ENCODE results near the gene LRG1.
A peak's percentile ranks its signal among the peaks of the same experiment; 100 is the strongest.

The LRG1 gene

DNA sequence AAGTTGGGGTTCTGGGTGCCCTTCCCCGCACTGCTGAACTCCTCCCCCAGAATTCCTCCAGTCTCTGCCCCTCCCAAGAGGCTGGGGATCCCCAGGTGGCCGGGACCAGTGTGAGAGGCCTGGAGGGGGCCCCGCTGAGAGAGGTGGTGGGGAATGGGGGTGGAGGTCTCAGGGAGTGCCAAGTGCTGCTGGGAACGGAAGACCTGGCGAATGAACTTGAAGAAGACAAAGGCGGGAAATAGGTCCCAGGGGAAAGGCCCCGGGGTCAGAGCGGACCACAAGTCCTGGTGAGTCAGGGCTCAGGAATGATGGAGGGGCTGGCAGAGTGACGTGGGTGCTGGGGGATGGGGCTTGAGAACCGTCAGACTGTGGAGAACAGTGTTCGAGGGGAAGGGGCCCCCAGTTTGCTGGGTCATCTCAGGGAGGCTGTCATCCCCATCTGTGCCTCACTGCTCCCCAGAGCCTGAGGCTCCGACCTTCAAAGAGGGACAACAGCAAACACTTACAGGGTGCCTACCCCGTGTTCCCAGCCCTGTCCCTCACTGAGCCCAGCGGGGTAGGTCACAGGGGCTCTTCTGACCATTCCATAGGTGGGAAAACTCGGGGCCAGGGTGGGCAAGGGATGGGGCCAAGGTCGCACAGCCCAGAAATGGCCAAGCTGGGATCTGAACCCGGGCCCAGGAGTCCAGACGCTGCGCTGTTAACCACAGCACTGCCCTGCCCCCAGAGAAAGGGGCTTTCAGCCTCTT is 35.6 kb upstream of the LRG1 start:
- no peak for DNase-seq

DNA sequence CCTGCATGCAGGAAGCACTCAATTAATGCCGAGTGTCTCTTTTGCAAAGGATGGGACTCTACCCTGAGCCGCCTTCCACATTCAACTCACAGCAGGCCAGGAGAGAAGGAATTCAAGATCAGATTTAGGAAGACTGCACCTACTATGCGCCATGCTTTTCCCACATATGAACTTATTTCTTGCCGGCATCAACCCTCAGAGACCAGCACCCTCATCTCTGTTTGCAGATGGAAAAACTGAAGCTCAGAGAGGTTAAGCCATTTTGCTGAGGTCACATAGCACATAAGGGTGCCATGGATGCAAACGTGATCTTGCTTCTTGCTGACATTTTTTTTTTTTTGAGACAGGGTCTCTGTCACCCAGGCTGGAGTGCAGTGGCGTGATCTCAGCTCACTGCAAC is 33.8 kb upstream of the LRG1 start:
- no peak for DNase-seq

DNA sequence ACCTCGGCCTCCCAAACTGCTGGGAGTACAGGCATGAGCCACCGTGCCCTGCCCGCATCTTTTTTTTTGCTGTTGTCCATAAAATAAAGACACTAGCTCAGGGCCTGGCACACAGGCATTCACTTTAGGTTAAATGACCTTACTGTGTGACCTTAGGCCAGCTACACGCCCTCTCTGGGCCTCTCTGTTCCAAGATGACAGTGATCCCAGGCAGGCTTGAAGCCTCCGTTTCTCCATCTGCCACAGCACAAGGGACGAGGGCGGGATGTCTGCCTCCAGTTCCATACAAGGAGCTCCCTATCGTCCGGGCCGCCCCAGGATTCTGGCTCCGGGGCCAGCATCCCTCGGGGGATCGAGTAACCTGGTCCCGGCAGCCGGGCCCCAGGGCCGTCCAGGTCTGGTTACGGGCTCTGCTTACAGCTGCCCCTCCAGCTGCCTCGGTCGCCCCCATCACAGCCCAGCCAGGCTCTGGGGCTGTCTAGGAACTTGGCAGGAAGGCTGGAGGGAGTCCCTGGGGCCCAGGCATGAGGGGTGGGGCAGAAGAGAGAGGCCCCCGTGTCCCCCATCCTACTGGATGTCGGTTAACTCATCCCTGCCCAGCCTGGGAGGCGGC is 31.6 kb upstream of the LRG1 start:
- DNase-seq = no peak

DNA sequence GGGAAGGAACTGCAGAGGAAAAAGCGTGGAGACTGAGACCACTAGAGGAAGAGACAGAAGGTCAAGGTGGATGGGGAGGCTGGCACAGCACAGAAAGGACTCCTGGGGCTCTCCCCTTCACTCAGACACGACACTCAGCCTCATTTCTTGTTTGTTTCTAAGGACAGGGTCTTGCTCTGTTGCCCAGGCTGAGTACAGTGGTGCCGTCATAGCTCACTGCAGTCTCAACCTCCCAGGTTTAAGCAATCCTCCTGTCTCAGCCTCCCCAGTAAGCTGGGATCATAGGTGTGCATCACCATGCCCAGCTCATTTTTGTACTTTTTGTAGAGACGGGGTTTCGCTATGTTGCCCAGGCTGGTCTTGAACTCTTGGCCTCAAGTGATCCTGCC is 31.1 kb upstream of the LRG1 start:
- DNase-seq = no peak

DNA sequence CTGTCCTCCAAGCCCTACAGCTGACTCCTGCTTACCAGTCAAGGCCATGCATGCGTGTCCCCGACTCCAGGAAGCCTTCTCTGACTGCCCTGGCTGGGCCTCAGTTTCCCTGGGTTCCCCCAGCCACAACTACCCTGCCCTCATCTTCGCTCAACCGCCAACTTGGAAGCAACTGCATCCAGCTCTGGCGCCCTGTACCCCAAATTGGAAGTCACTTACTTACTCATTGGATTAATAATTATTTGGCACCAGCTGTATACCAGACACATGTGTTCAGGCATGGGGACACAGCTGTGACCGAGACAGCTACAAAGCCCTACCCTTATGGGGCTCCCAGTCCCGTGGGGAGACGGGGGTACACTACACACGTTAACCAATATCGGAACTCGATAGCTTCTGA is 30.6 kb upstream of the LRG1 start:
- DNase-seq = no peak

DNA sequence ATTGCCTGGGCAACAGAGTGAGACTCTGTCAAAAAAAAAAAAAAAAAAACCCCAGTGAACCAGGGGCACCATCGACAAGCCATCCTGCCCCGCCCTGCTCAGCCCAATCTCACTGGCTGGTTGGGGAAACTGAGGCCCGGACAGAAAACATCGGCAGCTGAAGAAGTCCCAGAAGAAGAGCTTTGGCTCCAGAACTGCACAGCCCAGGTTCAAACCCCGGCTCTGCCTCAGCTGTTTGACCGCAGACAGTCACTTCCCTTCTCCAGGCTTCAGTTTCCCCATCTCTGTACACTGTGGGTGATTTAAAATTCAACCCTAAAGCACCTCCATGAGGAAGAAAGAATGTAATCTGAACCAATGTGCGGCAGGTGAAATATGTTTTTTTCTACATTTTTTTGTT is 29.1 kb upstream of the LRG1 start:
- DNase-seq = peak; percentile 59

DNA sequence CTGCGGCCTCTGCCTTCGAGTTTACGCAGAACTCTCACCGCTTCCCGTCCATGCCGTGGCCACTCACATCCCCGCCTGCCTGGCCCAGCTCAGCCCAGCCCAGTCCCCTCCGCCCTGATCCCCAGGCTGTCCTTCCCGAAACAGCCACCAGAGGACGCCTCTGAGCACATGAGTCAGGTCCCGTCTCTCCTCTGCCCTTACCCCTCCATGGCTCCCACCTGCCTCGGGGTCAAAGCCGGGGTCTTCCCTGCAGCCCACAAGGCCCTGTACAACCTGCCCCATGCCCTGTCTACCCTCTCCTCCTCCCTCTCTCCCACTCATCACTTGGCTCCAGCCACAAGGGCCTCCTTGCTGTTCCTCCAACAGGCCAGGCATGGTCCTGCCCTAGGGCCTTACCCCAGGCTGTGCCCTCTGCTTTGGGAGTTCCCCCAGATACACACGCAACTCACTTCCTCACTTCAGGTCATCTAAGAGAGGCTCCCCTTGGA is 27.8 kb upstream of the LRG1 start:
- DNase-seq = peak; percentile 73

DNA sequence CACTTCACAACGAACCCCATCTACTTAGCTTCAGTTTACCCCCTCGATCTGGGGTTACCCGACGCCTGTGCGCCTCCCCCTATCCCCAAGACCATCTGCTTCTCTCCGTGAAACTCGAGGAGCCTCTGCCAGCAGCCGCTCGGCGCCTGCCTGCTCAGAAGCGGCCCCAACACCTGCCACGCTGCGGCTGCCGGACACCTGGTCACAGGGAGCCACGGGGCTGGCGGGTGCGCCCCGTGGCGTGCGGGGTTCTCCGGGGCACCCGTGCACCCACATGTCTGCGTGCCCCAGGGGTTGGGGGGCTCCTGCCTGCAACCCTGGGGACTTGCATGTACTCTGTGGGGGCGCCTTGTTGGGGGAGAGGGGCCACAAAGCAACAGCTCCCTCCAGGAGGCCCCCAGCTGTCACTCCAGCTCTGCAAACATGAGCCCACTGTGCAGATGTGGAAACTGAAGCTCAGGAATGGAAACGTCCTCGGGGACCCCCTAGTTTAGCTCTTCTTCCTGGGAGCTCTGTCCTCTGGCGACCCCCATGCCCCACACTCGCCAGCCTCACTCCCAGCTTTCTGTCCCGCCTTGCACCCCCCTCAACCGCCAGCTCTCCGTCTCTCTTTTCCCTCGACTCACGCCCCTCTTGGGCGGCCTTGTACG is 26.7 kb upstream of the LRG1 start:
- DNase-seq = no peak

DNA sequence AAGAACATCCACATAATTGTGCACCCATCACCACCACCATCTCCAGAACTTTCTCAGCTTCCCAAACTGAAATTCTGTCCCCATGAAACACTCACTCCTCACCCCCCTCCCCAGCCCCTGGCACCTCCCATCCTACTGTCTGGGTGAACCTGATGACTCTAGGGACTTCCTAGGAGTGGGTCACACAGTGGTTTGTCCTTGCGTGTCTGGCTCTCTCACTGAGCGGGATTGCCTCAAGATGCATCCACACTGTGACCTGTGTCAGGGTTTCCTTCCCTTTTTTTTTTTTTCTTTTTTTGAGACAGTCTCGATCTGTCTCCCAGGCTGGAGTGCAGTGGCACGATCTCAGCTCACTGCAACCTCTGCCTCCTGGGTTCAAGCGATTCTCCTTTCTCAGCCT is 23.7 kb upstream of the LRG1 start:
- DNase-seq = peak; percentile 88

DNA sequence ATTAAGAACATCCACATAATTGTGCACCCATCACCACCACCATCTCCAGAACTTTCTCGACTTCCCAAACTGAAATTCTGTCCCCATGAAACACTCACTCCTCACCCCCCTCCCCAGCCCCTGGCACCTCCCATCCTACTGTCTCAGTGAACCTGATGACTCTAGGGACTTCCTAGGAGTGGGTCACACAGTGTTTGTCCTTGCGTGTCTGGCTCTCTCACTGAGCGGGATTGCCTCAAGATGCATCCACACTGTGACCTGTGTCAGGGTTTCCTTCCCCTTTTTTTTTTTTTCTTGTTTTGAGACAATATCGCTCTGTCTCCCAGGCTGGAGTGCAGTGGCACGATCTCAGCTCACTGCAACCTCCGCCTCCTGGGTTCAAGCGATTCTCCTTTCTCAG is 22.2 kb upstream of the LRG1 start:
- peak; percentile 85 for DNase-seq

DNA sequence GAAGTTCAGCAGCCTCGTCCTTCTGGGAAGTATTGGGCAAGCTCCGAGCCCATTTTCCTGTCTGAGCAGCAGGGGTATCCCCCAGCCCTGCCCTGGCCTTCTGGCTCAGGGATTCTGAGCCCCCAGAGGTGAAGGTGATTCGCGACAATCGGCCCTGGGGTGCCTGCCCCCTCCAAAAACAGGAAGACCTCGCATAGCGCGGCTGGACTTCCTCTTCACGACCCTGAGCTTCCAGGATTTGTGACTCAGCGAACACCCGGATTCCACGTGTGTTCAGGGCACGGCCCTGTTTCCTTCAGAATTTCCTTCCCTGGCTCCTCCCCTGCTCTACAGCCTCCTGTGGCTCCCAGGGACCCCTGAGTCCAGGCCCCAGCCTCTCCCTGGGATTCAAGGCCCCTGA is 19.7 kb upstream of the LRG1 start, which contains the start of gene SEMA6B:
Gene SEMA6B, minus strand, starts transcription at position 116 of the 400 bp plus-strand sequence. CDS start 1,227 bp downstream, outside the sequence.
- peak; percentile 83 for DNase-seq

DNA sequence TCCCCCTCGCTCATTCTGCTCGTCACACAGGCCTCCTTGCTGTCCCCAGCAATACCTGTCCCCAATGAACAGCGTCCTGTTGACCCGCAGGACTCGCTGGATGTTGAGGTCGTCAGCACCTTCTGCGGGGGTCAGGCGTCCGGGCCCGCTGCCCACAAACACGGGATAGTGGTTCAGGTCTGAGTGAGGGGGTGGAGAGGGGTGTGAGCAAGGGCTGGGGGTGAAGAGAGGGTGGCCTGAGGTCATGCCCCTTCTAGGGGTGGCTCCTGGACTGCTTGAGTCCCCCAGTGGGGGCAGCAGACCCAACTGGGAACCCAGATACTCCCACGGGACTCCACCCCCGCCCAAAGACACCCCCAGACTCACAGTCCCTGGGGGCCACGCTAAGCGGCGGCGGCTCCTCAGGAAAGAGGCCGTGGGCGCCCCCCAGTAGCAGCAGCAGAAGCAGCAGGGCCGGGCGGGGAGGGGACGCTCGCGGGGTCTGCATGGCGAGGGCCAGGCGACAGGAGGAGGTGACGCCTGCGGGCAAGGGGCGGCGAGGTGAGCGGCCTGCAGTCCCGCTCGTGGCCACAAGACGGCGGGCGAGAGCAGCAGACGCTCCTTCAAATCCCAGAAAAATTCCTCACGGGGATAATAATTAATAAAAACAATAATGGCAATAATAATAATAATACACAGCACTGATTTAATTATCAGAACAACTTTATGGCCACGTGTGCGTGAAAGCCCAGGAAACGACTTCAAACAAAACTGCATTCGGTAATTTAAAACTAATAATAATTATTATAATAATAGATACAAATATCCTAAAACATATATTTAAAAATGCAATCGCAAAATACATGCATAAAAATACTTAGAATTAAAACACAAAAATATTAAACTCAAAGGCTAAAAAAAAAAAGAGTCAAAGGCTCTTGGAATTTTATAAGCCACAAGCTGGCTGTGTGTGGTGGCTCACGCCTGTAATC is 18.4 kb upstream of the LRG1 start:
- peak; percentile 13 for DNase-seq

DNA sequence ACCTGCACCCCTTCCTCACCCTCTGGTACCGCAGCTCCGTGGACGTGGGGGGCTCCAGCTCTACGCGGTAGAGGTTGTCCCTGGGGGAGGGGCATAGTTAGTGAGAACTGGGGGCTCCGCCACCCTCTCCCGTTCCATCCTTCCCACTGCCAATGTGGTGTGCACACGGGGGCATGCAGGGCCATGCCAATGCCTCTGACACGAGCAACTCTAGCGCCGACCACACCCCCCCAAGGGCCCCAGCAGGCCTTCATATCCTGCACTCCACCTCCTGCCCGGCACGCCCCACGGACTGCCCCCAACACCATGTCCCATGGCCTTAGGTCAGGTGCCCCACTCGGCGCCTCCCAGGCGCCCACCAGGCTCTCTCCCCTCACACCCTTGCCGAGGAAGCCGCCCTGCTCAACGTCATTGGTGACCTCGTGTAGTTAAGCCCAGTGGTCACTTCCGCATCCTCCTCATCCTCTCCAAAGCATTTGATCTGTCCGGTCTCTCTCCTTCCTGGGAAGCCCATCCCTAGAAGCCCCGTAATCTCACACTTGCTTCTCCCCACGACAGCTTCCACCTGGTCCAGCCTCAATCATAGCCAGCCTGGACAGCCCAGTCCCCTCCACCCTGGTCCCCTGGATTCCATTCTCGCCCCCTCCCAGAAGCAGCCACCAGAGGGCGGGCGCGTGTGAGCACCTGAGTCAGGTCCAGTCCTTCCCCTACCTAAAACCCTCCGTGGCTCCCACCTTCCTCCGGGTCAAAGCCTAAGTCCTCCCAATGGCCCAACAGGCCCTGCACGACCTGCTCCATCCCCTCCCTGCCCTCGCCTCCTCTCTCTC is 17.5 kb upstream of the LRG1 start:
- DNase-seq = no peak

DNA sequence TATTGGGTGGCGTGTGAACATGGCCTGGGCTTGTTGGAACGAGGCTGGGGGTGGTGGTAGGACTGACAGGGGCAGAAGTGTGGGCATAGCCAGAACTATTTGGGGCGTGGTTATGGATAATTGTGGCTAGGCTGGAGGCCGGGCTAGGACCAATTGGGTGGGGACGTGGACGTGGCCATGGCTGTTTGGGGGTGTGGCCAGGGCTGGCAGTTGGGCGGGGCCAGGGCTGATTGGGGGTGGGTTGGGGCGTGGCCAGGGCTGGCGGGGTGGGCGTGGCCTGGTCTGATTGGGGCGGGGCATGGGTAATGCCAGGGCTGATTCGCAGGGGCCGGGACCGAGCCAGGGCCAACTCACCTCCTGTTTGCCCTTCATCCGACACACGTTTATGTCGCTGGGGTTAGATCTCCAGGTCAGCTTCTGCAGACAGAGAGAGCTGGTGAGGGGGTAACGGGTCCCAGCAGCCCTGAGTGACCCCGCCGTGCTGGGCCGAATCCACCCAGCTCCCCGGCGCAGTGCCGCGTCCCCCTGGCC is 16.8 kb upstream of the LRG1 start:
- peak; percentile 45 for DNase-seq

DNA sequence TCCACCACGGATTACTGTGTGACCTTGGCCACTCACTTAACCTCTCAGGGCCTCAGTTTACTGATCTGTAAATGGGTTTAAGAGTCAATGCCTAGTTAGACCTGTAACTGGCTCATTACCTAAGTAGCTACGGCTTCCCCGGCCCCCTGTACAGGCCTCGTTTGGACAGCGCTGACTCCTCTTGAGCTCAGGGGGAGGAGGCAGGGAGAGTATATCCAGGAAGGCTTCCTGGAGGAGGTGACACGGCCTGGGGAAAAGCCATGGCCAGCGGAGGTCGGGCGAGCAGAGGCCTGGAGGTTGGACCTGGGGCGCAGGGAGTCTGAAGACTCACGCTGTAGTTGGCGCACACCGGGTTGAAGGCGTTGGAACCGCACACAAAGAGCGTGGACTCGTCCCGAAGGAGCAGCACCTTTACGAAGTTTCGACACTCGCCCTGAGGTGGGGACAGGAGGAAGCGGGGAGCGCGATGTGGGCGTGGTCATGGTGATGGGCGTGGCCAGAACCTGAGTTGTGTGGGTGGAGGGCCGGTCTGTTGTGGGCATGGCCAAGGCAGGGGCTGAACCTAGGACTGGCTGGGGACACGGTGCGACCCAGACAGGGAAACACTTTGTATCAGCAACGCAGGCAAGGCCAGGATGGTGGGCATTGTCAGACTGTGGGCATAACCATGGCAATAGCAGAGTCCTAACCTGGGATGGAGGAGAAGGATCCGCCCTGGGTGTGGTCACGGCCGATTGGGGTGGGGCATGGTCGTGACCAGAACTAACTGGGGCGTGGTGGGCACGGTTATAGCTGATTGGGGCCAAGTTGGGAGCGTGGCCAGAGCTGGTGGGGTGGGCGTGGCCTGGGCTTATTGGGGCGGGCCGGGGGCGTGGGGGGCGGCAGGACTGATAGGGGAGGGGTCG is 16.1 kb upstream of the LRG1 start:
- DNase-seq = peak; percentile 12

DNA sequence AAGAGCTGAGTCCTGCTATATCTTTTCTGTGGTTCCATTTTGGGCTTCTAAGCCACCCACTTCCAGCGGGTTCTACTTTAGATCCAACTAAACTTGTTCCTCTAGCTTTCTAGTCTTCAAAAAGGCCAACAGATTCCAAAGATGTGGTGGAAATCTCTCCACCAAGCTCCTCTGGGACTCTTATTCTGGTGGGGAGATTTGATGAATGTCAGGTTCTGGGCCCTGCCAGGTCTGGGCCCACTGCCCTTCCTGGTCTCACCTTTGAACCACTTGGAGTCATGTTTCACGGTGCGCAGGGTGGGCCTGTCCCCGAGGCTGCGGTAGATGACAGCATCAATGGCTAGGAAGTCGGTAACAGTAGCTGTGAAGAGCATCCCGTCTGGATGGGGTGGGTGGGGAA is 14.9 kb upstream of the LRG1 start:
- DNase-seq = no peak

DNA sequence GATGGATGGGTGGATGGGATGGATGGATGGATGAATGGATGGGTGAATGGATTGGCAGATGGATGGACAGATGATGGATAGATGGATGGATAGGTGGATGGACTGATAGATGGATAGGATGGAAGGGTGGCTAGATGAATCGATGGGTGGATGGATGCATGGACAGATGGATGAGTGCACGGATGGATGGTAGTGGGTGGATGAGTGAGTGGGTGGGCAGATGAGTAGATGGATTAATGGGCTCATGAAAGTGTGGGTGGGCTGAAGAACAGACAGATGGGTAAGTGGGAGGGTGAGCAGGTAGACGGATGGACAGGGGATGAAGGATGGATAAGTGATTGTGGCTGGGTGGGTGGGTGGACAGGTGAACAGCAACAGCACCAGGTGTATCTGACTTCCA is 13.9 kb upstream of the LRG1 start:
- no peak for DNase-seq

DNA sequence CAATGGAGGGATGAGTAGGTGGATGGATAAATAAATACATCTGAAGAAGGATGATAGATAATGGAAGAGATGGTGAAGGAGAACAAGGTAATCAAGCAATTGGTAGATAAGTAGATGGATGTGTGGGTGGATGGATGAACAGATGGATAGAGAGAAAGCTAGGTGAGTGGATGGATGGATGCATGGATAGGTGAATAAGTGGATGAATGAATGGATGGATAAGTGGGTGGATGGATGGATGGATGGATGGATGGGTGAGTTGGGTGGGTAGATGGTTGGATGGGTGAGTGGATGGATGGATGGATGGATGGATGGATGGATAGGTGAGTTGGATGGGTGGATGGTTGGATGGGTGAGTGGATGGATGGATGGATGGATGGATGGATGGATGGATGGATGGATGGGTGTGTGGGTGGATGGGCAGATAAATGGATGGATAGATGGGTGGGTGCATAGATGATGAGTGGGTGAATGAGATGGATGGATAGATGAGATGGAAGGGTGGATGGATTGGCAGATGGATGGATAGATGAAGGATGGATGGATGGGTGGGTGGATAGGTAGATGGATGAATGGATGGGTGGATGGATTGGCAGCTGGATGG is 13.4 kb upstream of the LRG1 start:
- no peak for DNase-seq

DNA sequence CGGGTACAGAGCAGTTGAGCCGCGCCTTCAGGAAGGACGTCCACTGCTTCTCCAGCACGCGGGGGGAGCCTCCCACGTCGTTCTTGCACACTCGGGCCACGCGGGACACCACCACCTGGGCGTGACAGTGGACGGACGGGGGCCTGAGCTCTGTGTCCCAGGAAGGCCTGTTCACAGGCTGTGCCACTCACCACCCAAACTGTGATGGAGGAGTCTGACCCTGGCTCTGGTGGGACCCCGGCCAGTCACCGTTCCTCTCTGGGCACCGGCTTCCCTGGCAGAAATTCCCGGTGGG is 12.6 kb upstream of the LRG1 start:
- DNase-seq = no peak

DNA sequence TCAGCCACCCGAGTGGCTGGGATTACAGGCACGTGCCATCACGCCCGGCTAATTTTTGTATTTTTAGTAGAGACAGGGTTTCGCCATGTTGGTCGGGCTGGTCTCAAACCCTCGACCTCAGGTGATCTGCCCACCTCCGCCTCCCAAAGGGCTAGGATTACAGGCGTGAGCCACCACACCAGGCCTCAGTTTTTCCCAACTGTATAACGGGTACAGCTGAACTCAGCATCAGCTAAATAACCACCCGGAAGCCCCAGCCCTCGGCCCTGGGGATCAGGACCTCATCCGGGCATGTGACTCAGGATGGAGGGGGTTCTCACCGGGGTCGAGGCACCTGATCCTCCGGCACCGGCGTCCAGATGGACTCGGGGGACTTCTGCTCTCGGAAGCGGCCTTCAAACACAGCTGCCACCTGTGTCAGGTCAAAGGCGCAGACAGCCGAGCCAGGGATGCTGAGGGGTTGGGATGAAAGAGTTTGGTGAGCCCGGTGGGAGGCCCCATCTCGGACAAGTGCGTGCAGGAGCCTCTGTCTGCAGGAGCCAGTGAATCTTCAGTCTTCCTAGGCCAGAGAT is 10.7 kb upstream of the LRG1 start:
- DNase-seq = no peak
